ENCODE results near the gene CACNA1S. TPM values are rescaled to one million over a fixed set of nuclear protein-coding genes. Genes with fewer than 3 reads are reported as not detected.

Gene CACNA1S
- total RNA-seq, 1 donor from 2014 or later, result not detected

DNA sequence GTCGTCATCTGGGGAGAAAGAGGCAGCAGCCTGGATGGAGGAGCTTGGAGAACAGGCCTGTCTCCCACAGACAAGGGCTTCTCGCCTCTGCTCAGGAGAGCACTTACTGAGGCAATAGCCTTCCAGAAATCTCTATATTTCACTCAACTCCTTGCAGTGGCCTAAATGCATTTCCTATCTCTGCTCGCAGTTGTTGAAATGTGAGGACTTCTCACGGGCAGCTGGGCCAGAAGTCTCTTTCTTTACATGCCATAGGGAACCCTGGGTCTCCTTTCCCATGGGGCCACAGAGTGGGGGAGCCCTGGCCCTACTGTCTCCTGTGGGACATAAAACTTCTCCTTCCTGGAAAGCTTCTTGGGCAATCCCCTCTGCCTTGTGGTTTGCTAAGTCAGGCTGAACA lies 45.2 kb downstream of the CACNA1S start:
- intact Hi-C loops (cut with micrococcal nuclease), result no loop called here

DNA sequence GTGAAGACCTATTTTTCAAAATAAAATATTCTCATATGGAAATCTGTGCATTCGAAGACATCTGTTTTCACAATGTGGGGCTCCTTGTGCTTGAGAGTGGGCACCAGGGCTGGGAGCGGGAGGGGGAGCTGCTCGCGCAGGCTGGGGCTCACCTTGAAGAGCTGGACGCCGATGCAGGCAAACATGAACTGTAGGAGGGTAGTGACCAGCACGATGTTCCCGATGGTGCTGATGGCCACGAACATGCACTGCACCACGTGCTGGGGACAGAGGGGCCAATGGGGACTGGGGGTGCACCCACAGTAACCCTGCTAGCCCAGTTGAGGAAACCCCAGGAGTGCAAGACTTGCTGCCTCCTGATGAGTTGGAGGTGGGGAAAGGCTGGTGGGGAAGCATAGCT lies 46.5 kb downstream of the CACNA1S start:
- intact Hi-C loops (cut with micrococcal nuclease), result no loop called here

DNA sequence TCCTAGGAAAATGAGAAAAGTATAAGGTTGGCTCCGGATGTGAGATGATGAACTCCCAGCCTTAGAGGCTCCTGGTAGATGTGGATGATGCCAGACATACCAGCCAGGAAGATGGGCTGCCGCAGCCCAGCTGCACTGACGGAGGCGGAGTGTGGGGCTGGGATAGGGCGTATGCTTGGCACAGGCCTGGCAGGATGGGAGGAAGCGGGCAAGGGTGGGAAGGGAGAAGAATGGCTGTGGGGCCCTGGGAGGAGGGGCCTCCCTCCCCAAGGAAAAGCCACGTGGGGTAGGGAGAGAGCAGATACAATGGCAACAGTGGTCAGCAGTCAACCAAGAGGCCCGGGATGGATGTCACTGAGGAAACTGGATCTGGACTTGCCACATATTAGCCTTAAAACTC lies 47.4 kb downstream of the CACNA1S start:
- intact Hi-C loops (cut with micrococcal nuclease), result no loop called here

DNA sequence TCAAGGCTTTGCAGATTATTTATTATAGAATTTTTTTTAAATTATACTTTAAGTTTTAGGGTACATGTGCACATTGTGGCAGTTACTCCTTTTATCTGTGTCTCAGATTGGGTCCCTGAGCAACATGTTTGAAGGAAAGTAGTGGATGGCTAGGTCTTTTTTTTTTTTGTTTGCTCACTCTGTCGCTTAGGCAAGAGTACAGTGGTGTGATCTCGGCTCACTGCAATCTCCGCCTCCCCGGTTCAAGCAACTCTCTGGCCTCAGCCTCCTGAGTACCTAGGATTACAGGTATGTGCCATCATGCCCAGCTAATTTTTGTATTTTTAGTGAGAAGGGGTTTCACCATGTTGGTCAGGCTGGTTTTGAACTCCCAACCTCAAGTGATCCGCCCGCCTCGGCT lies 49.1 kb downstream of the CACNA1S start:
- intact Hi-C loops (cut with micrococcal nuclease), result no loop called here

DNA sequence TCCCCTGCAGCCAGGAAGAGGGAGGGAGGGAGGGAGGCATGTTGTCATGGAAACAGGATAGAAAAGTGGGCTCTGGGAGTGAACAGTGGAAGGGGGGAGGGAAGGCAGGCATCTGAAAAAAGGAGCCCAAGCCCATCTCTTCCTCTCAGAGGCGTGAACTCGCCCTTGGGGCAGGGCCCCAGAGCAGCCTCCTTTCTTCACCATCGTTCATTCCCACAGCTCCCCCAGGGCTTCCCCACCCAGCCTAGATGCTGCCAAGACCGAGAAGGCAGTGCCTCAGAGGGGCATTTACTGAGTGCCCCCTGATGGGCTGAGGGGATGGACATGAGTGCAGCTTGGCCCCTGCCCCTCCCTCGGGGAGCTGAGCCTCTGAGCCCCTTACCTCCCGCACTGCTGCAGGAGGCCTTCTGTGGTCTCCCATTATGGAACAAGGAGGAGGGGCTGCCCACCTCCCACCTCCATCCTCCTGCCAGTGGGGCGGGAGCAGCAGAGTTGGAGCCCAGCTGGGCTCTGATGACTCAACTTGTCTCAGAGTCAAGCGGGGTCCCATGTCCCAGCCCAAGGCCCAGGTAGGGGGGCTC lies 49.6 kb downstream of the CACNA1S start:
- intact Hi-C loops (cut with micrococcal nuclease), result no loop called here

DNA sequence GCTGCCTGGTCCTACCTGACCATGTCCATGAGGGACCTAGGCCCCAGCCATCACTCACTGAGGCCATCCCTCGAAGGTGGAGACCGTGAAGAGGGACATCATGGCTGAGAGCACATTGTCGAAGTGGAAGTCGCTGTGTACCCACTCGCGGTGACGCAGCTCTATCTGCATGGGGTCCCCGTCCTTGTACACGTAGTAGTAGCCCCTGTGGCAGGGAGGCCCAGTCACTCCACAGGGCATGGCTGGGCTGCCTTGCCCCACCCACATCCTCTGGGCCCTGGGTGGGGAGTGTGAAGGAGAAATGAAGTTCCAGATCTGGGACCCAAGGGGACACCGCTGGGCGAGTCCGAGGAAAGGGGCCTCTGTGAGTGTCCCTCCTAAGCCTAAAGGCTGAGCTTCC lies 50.3 kb downstream of the CACNA1S start:
- intact Hi-C loops (cut with micrococcal nuclease), result no loop called here

DNA sequence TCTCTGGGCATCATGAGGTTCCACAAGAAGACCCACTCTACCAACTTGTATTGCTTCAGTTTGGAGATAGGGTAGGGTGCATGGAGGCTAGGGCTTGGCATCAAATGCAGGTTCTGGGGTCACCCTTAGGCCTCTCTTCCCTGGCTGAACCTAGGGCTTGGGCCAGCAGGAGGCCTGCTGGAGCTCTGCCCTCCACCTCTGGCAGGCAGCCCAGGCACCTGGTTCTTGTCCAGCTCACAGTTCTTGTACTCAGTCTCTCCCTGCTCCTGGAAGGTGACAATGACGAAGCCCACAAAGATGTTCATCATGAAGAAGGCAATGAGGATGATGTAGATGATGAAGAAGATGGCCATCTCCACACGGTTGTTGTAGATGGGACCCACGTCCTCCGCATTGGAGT lies 51.2 kb downstream of the CACNA1S start:
- intact Hi-C loops (cut with micrococcal nuclease), result no loop called here

DNA sequence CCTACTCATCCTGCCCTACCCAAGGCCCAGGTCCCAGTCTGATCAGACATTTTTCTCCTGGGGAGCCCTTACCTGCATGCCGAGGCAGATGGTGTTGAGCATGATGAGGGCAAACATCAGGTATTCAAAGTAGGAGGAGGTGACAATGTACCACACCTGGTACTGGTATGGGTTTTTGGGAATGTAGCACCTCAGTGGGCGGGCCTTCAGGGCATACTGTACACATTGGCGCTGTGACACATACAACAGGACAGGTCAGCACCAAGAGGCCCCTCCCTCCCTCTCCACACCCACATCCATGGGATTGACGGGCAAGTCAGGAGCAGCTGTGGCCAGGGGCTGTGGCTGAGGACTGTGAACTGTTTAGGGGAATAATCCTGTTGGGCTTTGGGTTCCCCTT lies 51.6 kb downstream of the CACNA1S start:
- intact Hi-C loops (cut with micrococcal nuclease), result no loop called here

DNA sequence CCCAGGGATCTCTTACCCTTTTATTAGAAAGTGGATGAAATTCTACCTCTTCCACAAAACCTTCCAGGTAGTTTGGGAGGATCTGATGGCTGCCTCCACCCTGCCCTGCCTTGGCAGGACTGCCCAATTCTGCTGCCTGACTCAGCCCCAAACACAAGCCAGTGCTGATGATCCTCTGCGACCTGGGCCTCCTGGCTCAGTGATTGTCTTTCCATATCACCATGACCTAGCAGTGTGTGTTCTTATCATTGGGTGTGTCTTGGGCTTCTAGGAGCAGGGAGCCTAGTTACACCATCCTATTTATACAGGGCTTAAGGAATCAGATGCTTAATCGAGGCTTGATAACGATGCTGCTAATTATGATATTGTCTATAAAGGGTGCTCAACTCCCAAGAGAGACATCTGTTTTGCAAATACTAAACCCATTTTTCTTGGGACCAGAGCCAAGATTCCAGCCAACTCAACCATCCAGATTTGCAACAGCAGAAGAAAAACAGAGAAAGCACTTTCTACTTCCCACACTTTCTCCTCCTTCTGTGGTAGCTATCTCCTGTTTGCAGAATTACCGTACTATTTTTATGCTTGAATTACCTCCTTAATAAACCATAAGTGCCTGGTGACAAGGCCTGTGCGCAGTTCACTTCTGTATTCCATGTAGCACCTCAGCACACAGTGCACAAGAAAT lies 52.2 kb downstream of the CACNA1S start:
- intact Hi-C loops (cut with micrococcal nuclease), result no loop called here

DNA sequence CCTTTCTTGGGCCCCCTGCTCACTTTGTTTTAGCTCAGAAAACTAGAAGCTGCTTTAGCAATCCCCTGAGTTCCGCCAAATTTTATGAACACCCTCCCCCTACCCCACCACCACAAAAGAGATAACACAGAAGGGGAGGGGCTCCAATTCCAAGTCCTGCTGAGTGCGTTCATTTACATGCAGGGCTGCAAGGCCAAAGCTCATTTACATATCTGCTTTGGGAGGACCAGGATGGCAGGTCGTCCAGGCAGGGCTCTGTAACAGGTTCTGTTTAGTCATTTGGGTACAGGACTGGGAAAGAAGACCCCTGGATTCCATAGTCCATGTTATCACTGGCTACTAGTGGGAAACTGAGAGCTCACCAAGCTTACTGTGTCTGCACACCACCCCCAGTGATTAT lies 52.8 kb downstream of the CACNA1S start:
- intact Hi-C loops (cut with micrococcal nuclease), result no loop called here

DNA sequence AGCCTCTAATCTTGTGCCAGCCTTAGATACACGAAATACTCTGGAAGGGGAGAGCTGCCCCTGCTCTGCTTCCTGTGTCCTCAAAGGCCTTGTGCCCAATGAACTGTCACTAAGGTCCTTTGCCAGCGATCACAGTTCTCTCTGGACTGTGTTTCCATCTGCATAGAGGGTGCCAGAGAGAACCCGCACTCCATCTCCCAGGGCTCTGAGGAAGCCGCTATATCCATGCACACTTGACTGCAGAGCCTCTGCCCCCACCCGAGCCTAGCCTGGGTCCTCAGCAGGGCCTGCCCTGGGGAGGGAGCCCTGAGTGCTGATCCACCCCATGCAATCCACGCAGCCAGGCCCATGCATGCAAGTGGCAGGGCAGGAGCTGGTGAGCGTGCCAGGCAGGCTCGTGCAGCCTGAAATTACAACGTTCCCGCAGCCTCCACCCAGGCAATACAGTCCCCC lies 58.1 kb downstream of the CACNA1S start:
- intact Hi-C loops (cut with micrococcal nuclease), result no loop called here

DNA sequence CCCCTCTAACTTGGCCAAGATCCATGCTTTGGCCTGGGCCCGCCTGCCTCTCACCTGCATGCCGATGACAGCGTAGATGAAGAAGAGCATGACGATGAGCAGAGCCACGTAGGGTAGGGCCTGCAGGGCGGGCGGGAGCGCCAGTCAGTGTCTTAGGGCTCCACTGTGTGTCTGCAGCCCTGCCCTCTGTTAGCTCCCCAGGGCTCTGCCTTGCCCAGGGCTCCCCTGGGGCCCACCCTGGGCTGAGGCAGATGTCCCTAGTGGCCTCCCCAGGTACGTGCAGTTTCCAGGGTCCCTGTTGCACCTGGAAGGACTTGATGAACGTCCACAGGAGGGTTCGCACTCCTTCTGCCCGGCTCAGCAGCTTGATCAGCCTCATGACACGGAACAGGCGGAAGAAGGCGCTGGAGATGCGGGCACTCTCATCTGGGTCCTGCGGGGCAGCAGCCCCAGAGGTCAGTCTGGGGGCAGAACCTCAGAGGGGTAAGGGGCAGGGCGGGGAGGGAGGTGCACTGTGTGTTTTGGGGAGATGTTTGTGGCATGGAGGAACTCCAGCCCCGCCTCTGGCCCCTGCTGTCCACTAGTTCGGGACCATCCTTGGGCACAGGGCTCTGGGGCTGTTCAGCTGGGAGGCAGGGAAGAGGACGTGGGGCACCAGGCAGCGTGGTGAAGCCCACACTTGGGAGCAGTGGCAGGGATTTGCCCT lies 58.9 kb downstream of the CACNA1S start:
- intact Hi-C loops (cut with micrococcal nuclease), result no loop called here

DNA sequence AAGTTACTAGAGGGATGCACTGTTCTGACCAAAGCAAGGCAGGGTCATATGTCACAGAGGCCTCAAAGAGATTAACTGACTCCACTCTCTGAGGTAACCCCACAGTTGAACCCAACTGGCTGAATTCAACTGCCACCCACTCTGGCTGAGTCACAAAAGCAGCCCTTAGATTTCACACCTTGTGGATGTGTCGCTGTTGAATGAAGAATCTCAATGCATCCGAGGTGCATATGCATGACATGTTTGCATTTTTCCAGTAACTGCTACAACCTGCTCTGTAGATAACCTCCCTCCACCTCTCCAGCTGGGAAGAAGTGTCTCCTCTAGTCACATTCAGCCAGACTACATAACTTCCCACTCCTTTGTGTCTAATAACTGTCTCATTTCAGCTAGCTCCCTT lies 60.8 kb downstream of the CACNA1S start:
- intact Hi-C loops (cut with micrococcal nuclease), result no loop called here

DNA sequence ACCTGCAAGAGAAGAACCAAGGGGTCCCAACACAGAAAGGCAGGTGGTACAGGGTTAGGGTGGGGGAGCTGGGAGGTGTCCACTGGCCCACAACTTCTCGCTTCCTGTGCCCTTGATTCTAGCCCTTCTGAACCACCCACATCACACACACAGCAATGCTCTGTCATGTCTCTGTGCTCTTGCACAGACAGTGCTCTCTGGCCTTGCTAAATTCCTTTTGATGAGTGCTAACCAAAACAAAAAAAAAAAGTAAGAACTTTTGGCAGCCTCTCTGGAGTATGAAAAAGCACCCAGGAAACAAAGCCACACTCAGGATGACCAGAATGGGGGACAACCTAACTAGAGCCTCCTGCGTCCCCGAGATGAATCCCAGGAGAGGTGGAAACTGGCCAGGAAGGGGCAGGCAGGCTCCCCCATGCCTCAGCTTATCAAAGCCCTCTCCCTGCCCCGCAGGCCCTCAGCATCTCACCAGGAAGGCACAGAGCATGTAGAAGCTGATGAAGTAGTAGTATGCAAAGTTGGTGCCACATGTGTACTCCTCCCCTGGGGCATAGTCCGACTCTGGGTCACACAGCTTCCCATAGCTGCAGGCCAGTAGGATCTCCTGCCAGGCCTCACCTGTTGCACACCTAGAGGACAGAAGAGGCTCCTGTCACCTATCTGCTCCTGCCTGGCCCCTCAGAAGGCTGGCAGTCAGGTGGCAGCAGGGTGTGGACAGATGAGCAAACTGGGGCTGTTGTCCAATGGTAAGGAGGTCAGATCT lies 61.5 kb downstream of the CACNA1S start:
- intact Hi-C loops (cut with micrococcal nuclease), result no loop called here

DNA sequence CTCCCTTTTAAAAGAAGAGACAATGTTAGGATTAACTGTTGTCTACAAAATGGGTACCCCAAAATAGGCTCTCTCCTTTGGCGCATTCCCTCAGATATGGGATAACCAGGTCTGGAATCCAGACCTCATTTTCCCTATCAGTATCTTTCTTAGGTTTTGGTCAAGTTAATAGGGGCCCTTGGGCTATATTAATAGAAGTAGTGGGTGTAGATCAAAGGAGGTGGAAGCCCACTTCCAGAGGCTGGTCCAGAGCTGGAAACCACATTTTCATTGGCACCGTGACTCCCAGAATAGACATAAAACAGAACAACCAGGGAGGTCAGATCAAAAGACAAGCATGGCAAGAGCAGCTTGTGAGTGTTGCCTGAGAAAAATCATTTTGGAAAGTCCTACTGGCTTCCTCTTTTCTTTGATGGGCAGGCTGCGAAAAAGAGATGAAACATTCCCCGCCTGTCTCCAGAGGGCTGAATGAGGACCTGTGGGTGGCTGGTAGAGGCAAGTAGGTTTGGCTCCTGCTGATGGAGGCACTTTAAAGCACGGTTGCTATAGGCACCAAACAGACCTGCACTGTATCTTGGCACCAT lies 62.9 kb downstream of the CACNA1S start:
- intact Hi-C loops (cut with micrococcal nuclease), result no loop called here

DNA sequence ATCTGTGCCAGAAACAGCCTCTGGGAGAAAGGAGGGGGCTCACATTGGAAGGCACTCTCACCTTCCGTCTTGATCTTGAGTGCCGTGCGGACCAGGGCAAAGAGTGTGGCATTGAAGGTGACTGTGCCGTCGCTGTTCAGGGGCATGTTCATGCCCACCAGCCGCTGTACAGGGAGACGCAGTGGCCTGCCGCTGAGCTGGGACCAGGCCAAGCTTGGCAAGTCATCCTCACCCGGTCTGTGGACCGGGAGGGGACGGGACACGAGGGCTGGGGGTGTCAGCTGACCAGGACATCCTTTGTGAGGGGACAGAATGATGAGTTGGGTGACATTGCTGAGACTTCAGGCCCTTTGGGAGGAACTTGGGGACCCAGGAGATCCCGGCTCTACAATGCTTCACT lies 63.7 kb downstream of the CACNA1S start:
- intact Hi-C loops (cut with micrococcal nuclease), result no loop called here

DNA sequence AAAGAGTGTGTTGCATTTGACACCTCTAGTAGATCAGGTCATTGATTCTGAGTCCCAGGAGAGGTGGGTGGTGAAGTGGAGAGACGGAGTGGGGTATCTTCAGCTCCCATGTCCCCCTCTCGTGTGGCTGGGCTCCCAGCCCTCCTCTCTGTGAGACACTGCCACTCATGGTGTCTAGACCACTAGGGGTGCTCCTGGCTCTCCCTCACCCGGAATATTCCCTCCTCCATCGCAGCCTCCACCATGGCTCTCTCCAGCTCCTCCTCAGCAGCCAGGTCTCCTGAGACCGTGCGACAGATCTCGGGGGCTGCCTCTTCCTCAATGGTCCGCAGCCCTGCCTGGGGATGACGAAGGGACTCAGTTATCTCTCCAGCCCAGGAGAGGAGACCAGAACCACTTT lies 68.1 kb downstream of the CACNA1S start:
- intact Hi-C loops (cut with micrococcal nuclease), result loop anchor here (5.0 kb wide), 1 partner anchor 422 kb away; the partner anchor contains the start of gene KIF14

DNA sequence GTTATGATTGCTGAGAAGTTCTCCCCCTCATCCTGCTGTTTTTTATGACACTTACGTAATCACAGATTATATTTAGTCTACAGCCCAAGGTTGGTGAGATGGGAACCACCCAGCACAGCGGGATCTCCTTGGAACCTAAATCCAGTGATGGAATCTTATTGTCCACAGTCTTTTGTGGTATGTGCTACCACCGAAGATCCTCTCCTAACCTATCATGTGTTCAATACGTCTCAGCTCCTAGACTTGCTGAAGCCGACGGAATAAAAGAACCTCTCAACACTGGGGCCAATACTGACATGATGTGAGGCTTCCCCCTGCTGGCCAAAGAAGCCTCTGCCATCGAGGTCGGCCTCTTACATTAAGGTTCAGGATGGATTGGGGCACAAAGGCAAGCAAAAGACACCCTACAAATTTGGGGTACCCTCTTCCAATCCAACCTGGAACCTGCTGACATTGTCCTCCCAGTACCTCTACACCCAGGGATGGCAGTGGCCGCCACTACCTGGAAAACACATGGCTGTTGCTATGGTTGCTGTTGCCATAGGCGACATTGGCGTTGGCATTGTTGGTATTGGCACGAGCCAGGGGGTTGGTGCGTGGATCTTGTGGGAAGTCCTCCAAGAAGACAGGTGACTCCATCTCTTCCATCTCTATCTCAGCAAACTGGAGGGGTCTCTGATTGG lies 69.3 kb downstream of the CACNA1S start:
- intact Hi-C loops (cut with micrococcal nuclease), result loop anchor here (1.0 to 5.0 kb wide), 4 partner anchors 20 to 421 kb away; partner anchors contain the start of genes KIF14 and KIF21B

DNA sequence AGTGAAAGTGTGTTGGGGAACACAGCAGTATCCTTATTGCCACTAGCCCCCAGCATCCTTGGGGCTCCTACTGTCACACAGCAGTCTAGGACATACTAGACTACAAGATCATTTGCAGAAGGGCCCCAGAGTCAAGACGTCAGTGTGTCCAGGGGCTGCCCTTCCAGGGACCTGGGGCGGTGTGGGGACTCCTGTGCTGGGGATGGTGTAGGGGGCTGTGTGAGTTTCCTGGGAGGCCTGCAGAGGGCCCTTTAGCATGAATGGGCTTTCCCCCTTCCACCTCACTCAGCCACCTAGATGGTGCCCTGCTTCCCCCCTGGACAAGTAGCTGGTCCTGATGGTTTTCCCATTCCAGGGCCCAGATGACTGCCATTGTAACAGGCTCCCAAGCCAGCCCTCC lies 71.2 kb downstream of the CACNA1S start:
- intact Hi-C loops (cut with micrococcal nuclease), result loop anchor here (5.0 kb wide), 1 partner anchor 419 kb away; the partner anchor contains the start of gene KIF14

DNA sequence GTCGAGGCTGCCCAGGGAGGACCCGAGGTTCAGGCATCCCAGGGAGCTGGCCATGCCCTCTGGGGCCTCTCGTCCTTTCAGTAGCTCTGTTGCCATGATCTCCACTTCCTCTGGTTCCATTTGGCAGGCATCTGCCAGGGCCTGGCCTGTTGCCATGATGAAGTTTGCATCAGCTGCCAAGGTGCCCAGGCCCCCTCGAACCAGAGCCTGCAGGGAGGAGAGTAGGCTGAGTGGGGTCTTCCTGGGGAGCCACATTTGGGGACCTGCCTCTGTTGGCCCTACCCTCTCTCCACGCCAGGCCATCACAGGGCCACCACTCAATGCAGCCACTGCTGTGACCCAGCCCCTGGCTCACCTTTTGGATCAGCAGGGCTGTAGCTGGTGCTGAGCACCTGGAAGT lies 72.3 kb downstream of the CACNA1S start:
- intact Hi-C loops (cut with micrococcal nuclease), result loop anchor here (5.0 kb wide), 1 partner anchor 418 kb away; the partner anchor contains the start of gene KIF14

DNA sequence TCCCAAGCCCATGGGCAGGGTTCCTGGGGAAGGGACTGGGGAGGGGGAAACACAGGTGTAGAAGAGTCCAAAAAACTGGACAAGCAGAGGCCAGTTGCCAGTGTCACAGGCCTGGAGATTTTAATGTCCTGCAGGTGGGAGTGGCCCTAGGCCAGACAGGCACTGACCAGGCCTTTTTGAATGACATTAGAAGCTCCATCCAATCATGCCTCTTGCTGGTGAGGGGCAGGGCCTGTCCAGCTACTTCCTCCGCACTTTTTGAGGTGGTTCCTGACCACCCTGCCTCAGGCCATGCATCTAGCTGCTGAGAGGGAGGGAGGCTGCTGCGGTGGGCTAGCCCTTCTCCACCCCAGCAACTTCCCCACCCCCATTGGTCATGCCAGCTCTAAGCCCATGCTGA lies 72.8 kb downstream of the CACNA1S start:
- intact Hi-C loops (cut with micrococcal nuclease), result no loop called here

Data from T-helper 2 cell treated with Interferon-gamma antibody and Interleukin-4, amounts not matched to agents 100 ng/mL and 5 ng/mL, for 36 hours (primary cell).